ENCODE results near the gene FGD6.

The FGD6 gene

GRCh38 chr12:95217377-95218149, at the start of gene FGD6, which contains the start of gene VEZT:
Gene FGD6 (minus strand): TSS chr12:95217467. CDS start chr12:95217240, 227 bp downstream.
Gene VEZT (plus strand): TSS chr12:95217807. CDS start chr12:95217851, 44 bp downstream.
- TF ChIP-seq Cebpa-rat (IDR thresholded peaks at IDR 0.05), result no peak
- H3K9ac ChIP-seq, result peak within 1 kb of the TSS; percentile 92
- no peaks in the 10 kb centered on the region for H3K27me3 ChIP-seq
- peak within 1 kb of the TSS; percentile 80 for H3K4me2 ChIP-seq
- H4K20me1 ChIP-seq, result peaks cover 39% of the 10 kb centered on the region
- H3K36me3 ChIP-seq, result peaks cover 6% of the 10 kb centered on the region; the same call in 1 of the 2 replicates
- peak within 1 kb of the TSS; percentile 92 for H3K27ac ChIP-seq
- H3K9me3 ChIP-seq, result no peaks in the 10 kb centered on the region
- peaks cover 33% of the 10 kb centered on the region for H3K4me1 ChIP-seq
- H3K4me3 ChIP-seq, result peak within 1 kb of the TSS; percentile 88

DNA sequence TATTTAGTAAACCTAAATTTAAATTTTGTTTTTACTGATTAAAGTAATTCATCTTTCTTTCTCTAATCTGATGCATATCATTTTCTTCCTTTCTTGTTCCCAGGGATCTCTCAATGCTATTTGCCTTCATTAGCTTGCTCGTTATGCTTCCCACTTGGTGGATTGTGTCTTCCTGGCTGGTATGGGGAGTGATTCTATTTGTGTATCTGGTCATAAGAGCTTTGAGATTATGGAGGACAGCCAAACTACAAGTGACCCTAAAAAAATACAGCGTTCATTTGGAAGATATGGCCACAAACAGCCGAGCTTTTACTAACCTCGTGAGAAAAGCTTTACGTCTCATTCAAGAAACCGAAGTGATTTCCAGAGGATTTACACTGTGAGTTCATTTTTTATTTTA, 49.0 kb upstream of the FGD6 start:
- Histone ChIP-seq H3K27ac (no peak overlapping the region), H3K9ac (no peak overlapping the region), H3K9me3 (no peaks in the 10 kb centered on the region), H3K36me3 (peaks cover 90% of the 10 kb centered on the region), H3K4me2 (no peak overlapping the region), H3K4me1 (no peaks in the 10 kb centered on the region), H3K27me3 (no peaks in the 10 kb centered on the region), H3K4me3 (no peak overlapping the region), H4K20me1 (peaks cover 27% of the 10 kb centered on the region)
- no peak for TF ChIP-seq Cebpa-rat (IDR thresholded peaks at IDR 0.05)

DNA sequence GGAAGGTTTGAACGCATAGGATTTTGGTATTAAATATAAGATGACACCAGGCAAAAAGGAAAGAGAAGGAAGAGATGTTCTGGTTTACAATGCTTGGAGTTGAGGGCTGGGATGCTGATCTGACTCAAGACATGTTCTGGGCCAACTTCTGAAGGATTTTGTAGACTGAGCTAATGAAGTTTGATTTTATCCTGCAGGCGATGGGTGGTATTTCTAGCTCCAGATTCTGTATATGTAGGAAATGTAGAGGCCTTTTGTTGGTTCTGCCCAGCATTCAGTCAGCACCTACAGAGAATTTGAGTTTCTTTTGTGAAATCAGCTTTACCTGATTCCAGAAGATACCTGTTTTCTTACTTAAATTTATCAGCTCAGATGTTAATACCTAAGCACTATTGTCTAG, 48.5 kb upstream of the FGD6 start:
- H3K4me1 ChIP-seq, result no peaks in the 10 kb centered on the region
- peaks cover 90% of the 10 kb centered on the region for H3K36me3 ChIP-seq
- H3K4me3 ChIP-seq, result no peak overlapping the region
- H3K9ac ChIP-seq, result no peak overlapping the region
- H3K9me3 ChIP-seq, result no peaks in the 10 kb centered on the region
- H3K27me3 ChIP-seq, result no peaks in the 10 kb centered on the region
- TF ChIP-seq Cebpa-rat (IDR thresholded peaks at IDR 0.05), result no peak
- peaks cover 32% of the 10 kb centered on the region for H4K20me1 ChIP-seq
- no peak overlapping the region for H3K27ac ChIP-seq
- no peak overlapping the region for H3K4me2 ChIP-seq

DNA sequence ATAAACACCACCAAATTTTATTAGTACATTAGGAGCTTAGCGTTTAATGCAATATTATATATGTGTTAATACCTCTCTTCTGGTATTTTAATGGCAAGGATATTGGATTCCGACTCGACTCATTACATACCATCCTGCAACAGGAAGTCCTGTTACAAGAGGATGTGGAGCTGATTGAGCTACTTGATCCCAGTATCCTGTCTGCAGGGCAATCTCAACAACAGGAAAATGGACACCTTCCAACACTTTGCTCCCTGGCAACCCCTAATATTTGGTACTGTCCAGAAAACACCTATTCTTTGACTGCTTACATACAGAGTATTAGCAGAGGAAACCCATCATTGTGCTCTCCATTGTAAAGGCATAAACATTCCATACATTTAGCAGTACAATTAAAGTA, 45.5 kb upstream of the FGD6 start:
- no peak overlapping the region for H3K9ac ChIP-seq
- no peak overlapping the region for H3K27ac ChIP-seq
- H3K4me3 ChIP-seq, result no peak overlapping the region
- no peak overlapping the region for H3K4me2 ChIP-seq
- no peaks in the 10 kb centered on the region for H3K27me3 ChIP-seq
- H3K36me3 ChIP-seq, result peaks cover 96% of the 10 kb centered on the region
- no peaks in the 10 kb centered on the region for H3K4me1 ChIP-seq
- no peak for TF ChIP-seq Cebpa-rat (IDR thresholded peaks at IDR 0.05)
- no peaks in the 10 kb centered on the region for H3K9me3 ChIP-seq
- H4K20me1 ChIP-seq, result peaks cover 54% of the 10 kb centered on the region

DNA sequence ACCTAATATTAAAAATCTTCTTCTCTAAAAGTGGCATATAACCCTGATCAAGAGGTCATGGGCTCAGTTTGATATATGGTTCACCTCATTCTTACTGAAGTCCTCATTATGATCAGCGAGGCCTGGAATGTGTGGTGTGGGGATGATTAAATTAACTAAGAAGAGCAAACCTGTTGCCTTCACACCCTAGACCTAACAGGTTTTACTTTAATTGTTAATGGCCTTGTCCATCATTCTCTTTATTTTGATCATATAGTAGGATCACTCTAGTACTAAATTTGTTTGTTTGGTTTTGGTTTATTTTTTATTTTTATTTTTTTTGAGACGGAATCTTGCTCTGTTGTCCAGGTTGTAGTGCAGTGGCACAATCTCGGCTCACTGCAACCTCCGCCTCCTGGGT, 43.8 kb upstream of the FGD6 start:
- Histone ChIP-seq H3K9ac (no peak overlapping the region), H4K20me1 (peaks cover 71% of the 10 kb centered on the region), H3K36me3 (peaks cover 96% of the 10 kb centered on the region), H3K4me2 (no peak overlapping the region), H3K4me1 (no peaks in the 10 kb centered on the region), H3K9me3 (no peaks in the 10 kb centered on the region), H3K27me3 (no peaks in the 10 kb centered on the region), H3K4me3 (no peak overlapping the region), H3K27ac (no peak overlapping the region)
- no peak for TF ChIP-seq Cebpa-rat (IDR thresholded peaks at IDR 0.05)

GRCh38 chr12:95259368-95259767, 42.1 kb upstream of the FGD6 start:
- H4K20me1 ChIP-seq, result peaks cover 69% of the 10 kb centered on the region
- no peak overlapping the region for H3K9ac ChIP-seq
- H3K4me3 ChIP-seq, result no peak overlapping the region
- H3K9me3 ChIP-seq, result no peaks in the 10 kb centered on the region
- TF ChIP-seq Cebpa-rat (IDR thresholded peaks at IDR 0.05), result no peak
- H3K4me2 ChIP-seq, result no peak overlapping the region
- H3K4me1 ChIP-seq, result no peaks in the 10 kb centered on the region
- peaks cover 99% of the 10 kb centered on the region for H3K36me3 ChIP-seq
- no peaks in the 10 kb centered on the region for H3K27me3 ChIP-seq
- H3K27ac ChIP-seq, result no peak overlapping the region

- Histone ChIP-seq H3K4me1 (no peaks in the 10 kb centered on the region), H3K27ac (no peak overlapping the region), H3K9ac (no peak overlapping the region), H3K4me2 (no peak overlapping the region), H3K4me3 (no peak overlapping the region), H3K36me3 (peaks cover 99% of the 10 kb centered on the region), H4K20me1 (peaks cover 66% of the 10 kb centered on the region), H3K27me3 (no peaks in the 10 kb centered on the region), H3K9me3 (no peaks in the 10 kb centered on the region)
- TF ChIP-seq Cebpa-rat (IDR thresholded peaks at IDR 0.05), result no peak
These were observed 41.5 kb upstream of the FGD6 start for GRCh38 chr12:95258803-95259202.

- no peaks in the 10 kb centered on the region for H3K4me1 ChIP-seq
- no peak overlapping the region for H3K4me3 ChIP-seq
- TF ChIP-seq Cebpa-rat (IDR thresholded peaks at IDR 0.05), result no peak
- H3K27me3 ChIP-seq, result no peaks in the 10 kb centered on the region
- H3K9ac ChIP-seq, result no peak overlapping the region
- no peaks in the 10 kb centered on the region for H3K9me3 ChIP-seq
- H4K20me1 ChIP-seq, result peaks cover 60% of the 10 kb centered on the region
- peaks cover 99% of the 10 kb centered on the region for H3K36me3 ChIP-seq
- H3K4me2 ChIP-seq, result no peak overlapping the region
- no peak overlapping the region for H3K27ac ChIP-seq
These were observed 40.9 kb upstream of the FGD6 start for GRCh38 chr12:95258151-95258550.

DNA sequence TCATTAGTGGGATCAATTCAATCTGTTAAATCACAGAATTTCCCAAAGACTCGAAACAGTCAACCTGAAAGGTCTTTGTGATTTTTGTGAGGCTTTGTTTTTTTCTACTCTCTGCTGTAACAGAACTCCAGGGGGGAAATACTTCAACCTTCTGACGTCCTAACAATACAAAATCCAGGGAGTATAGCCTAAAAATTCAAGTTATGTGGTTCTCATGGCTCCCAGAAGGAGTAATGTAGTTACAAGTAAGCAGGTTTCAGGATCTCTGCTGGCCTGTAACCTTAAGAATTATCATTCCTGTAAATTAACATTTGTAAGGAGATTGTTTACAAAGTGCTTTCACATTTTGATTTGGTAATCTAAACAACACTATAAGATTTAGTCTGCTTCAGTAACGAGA, 40.3 kb upstream of the FGD6 start:
- H3K36me3 ChIP-seq, result peaks cover 99% of the 10 kb centered on the region
- H3K4me2 ChIP-seq, result no peak overlapping the region
- H3K4me3 ChIP-seq, result no peak overlapping the region
- peaks cover 54% of the 10 kb centered on the region for H4K20me1 ChIP-seq
- H3K27ac ChIP-seq, result no peak overlapping the region
- H3K27me3 ChIP-seq, result no peaks in the 10 kb centered on the region
- H3K4me1 ChIP-seq, result no peaks in the 10 kb centered on the region
- no peaks in the 10 kb centered on the region for H3K9me3 ChIP-seq
- TF ChIP-seq Cebpa-rat (IDR thresholded peaks at IDR 0.05), result no peak
- no peak overlapping the region for H3K9ac ChIP-seq

- Histone ChIP-seq H3K27ac (no peak overlapping the region), H3K4me3 (no peak overlapping the region), H3K36me3 (peaks cover 67% of the 10 kb centered on the region), H3K4me2 (no peak overlapping the region), H3K27me3 (no peaks in the 10 kb centered on the region), H3K9me3 (no peaks in the 10 kb centered on the region), H4K20me1 (peaks cover 64% of the 10 kb centered on the region), H3K9ac (no peak overlapping the region), H3K4me1 (0 out of 2 replicates have a peak, but pooled peaks cover 4% of the 10 kb centered on the region)
- TF ChIP-seq Cebpa-rat (IDR thresholded peaks at IDR 0.05), result no peak
These were observed 36.1 kb upstream of the FGD6 start for GRCh38 chr12:95253386-95253785.

All from BLaER1 (cell line).